A549 (cell line): Measurements from ENCODE around the gene USP38. TPM values are rescaled to one million over a fixed set of nuclear protein-coding genes. Genes with fewer than 3 reads are reported as not detected.
A peak's percentile ranks its signal among the peaks of the same experiment; 100 is the strongest.
"Not testable (repeated sequence)": the region's sequence is repeated elsewhere in the genome, so short reads cannot be mapped to it uniquely, and the experiment has no call there.

Experiments used
- ATAC-seq, 2 experiments: fragments of 200-7000 bp in 1 of 2; fragments of >200 bp in 1 of 2; cut with Nextera tagmentation in 1 of 2; cut with Tn5 transposase in 1 of 2; 3 replicates each; pipeline versions ENCODE4 v1.8.0 to v1.9.1; 2018 to 2020; ENCODE audit warnings: mild to moderate bottlenecking in 1 of 2, moderate library complexity in 1 of 2
- CTCF ChIA-PET: fragments of 300-600 bp; sonication (Branson Sonifier 250); formaldehyde crosslinking; extraction: SDS; loops from one replicate; lab custom pipeline; 2021; ENCODE audit warnings: antibody characterized with exemption, inconsistent platforms; lab: Yijun Ruan, JAX
- POLR2A ChIA-PET: fragments of 350-600 bp; formaldehyde crosslinking; extraction: SDS; loops from one replicate; lab custom pipeline; 2021; ENCODE audit warnings: antibody characterized with exemption, inconsistent platforms; lab: Yijun Ruan, JAX
- DNase-seq, 2 experiments: peaks; one replicate each; pipeline versions ENCODE4 v3.0.0 to v3.0.0-alpha.2; 2011 to 2016; ENCODE audit warnings: low read depth in 1 of 2, low spot score in 1 of 2
- FAIRE-seq: peaks from 2 replicates; lab custom pipeline; 2011; peaks lifted over from hg19 to GRCh38; lab: Jason Lieb, UNC
- H3K27ac ChIP-seq, 2 experiments: fragments of >200 bp; sonication (Bioruptor Twin); formaldehyde crosslinking; 3 replicates each; pipeline ENCODE4 v1.5.1; 2016 to 2017
- H3K4me1 ChIP-seq: fragments of >200 bp; sonication (Bioruptor Twin); formaldehyde crosslinking; 3 replicates; pipeline ENCODE4 v1.6.1; 2016
- H3K4me2 ChIP-seq: fragments of >200 bp; sonication (Bioruptor Twin); formaldehyde crosslinking; 3 replicates; pipeline ENCODE4 v1.6.1; 2016
- H3K4me3 ChIP-seq: fragments of >200 bp; sonication (Bioruptor Twin); formaldehyde crosslinking; 3 replicates; pipeline ENCODE4 v1.5.1; 2016
- H3K9me3 ChIP-seq: fragments of >200 bp; sonication (Bioruptor Twin); formaldehyde crosslinking; 3 replicates; pipeline ENCODE4 v1.6.1; 2016
- CHD2 ChIP-seq: fragments of 150-350 bp; IDR thresholded peaks from 2 replicates; pipeline ENCODE4 v1.6.1; 2014; ENCODE audit warnings: low read length; ENCODE audit not compliant: partially characterized antibody
- CHD4 ChIP-seq: fragments of 200-600 bp; sonication (generic); IDR thresholded peaks from 2 replicates; pipeline ENCODE4 v1.6.1; 2016; ENCODE audit warnings: antibody characterized with exemption, mild to moderate bottlenecking, borderline replicate concordance
- EHF ChIP-seq: fragments of 250-450 bp; sonication (Bioruptor Pico); IDR thresholded peaks from 2 replicates; pipeline ENCODE4 v1.5.0; 2020; ENCODE audit warnings: mild to moderate bottlenecking
- EHMT2 ChIP-seq: fragments of 200-600 bp; sonication (generic); IDR thresholded peaks from 2 replicates; pipeline ENCODE4 v1.6.1; 2016; ENCODE audit warnings: antibody characterized with exemption, low read depth, mild to moderate bottlenecking, moderate library complexity
- FOXS1 ChIP-seq: fragments of 250-450 bp; sonication (Bioruptor Pico); IDR thresholded peaks from 2 replicates; pipeline ENCODE4 v1.5.0; 2020; ENCODE audit warnings: mild to moderate bottlenecking, moderate library complexity
- HOXA7 ChIP-seq: fragments of 250-450 bp; sonication (Bioruptor Pico); IDR thresholded peaks from 2 replicates; pipeline ENCODE4 v1.5.0; 2020; ENCODE audit warnings: mild to moderate bottlenecking, moderate library complexity
- JUN ChIP-seq, 2 experiments: fragments of >200 bp; sonication (Bioruptor Twin); formaldehyde crosslinking; IDR thresholded peaks; 2 replicates in 1 of 2; 3 replicates in 1 of 2; pipeline ENCODE4 v1.6.1; 2016 to 2017
- KDM1A ChIP-seq: fragments of 200-600 bp; sonication (generic); IDR thresholded peaks from 2 replicates; pipeline ENCODE4 v1.6.1; 2016; ENCODE audit warnings: low read depth, mild to moderate bottlenecking
- KDM5A ChIP-seq: fragments of 200-600 bp; sonication (generic); IDR thresholded peaks from 2 replicates; pipeline ENCODE4 v1.6.1; 2016; ENCODE audit warnings: antibody characterized with exemption, mild to moderate bottlenecking
- MAFK ChIP-seq: fragments of 450-650 bp; IDR thresholded peaks from 2 replicates; pipeline ENCODE4 v1.6.1; 2014; ENCODE audit not compliant: partially characterized antibody
- MAZ ChIP-seq: fragments of 150-350 bp; IDR thresholded peaks from 2 replicates; pipeline ENCODE4 v1.6.1; 2014; ENCODE audit warnings: antibody characterized with exemption, low read depth, low read length, borderline replicate concordance
- POLR2A ChIP-seq: IDR thresholded peaks from 2 replicates; pipeline ENCODE4 v1.6.1; 2012; ENCODE audit warnings: mild to moderate bottlenecking, low read length
- RNF2 ChIP-seq: fragments of 200-600 bp; sonication (generic); IDR thresholded peaks from 2 replicates; pipeline ENCODE4 v1.6.1; 2016; ENCODE audit warnings: low read depth, mild to moderate bottlenecking, antibody characterized with exemption, moderate library complexity, borderline replicate concordance
- TP53 ChIP-seq: fragments of 250-450 bp; sonication (Bioruptor Pico); IDR thresholded peaks from 2 replicates; pipeline ENCODE4 v1.5.0; 2021; ENCODE audit warnings: mild to moderate bottlenecking, moderate library complexity
- ZFP36 ChIP-seq: fragments of 450-650 bp; IDR thresholded peaks from 2 replicates; pipeline ENCODE4 v1.6.1; 2014; ENCODE audit warnings: borderline replicate concordance; ENCODE audit not compliant: partially characterized antibody
- ZNF302 ChIP-seq: fragments of 250-450 bp; sonication (Bioruptor Pico); IDR thresholded peaks from 2 replicates; pipeline ENCODE4 v1.9.0; 2021; ENCODE audit warnings: inconsistent platforms, mild to moderate bottlenecking, moderate library complexity
- WGBS: methylation state at CpG from one replicate; pipeline ENCODE4 v1.1.6; 2017; ENCODE audit errors: missing lambda C conversion rate; 5-methylcytosine and 5-hydroxymethylcytosine counted together
- polyA plus RNA-seq, 4 experiments: library from polyadenylated mRNA; depleted of rRNA in 3 of 4; stranded (reverse); fragments of >200 nt; fragmentation: RNase III in 1 of 4; extraction: RNeasy Plus Mini Kit Qiagen cat#74134 plus additional on column Dnase treatment in 1 of 4; gene quantifications; 2 replicates in 3 of 4; 3 replicates in 1 of 4; pipeline ENCODE4 v1.2.3, GENCODE V29; 2011 to 2017
- TF ChIP-seq, protein P1 (sequence below): fragments of 250-450 bp; sonication (Bioruptor Pico); IDR thresholded peaks from 2 replicates; pipeline ENCODE4 v1.5.0; 2020; ENCODE audit warnings: low read depth, mild to moderate bottlenecking, moderate library complexity
- TF ChIP-seq, protein P2 (sequence below): fragments of 150-350 bp; IDR thresholded peaks from 2 replicates; pipeline ENCODE4 v1.6.1; 2014; ENCODE audit warnings: low read depth, mild to moderate bottlenecking, low read length

Gene USP38
- polyA plus RNA-seq, 2 of the 4 experiments (the other 2 are of a cell fraction): 5.6 to 10.9 TPM

DNA sequence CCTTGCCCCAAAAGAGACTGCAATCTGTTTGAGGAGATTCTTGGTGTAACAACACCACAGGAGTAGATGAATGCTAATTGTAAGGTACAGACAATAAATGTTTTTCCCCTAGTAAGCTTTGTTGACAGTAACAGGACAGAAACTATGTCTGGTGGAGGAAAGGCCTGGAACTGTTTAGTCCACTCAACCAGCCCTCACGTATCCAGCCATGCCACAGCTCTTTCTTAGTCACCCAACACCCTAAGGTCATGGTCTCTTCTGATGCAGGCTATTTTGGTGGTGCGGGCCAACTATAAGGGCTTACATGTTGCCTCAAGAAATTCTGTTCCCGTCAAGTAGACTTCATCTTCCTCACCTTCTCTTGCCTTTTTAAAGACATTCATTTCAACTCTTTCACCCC lies 76.0 kb downstream of the USP38 start:
- WGBS: 56% methylated on average over 3 of the region's 3 CpGs
- POLR2A ChIA-PET: no interaction called here
- no peak for DNase-seq
- ATAC-seq: no peak
- no peaks in the 10 kb centered on the region for H3K4me1 ChIP-seq
- no peak for FAIRE-seq
- no peak overlapping the region for H3K4me3 ChIP-seq
- TF ChIP-seq ZNF302 (CRISPR knock-in tag): no peak
- TF ChIP-seq KDM5A: no peak
- no peak for TF ChIP-seq EHMT2
- no peak for TF ChIP-seq MAZ
- TF ChIP-seq, protein P1, sequence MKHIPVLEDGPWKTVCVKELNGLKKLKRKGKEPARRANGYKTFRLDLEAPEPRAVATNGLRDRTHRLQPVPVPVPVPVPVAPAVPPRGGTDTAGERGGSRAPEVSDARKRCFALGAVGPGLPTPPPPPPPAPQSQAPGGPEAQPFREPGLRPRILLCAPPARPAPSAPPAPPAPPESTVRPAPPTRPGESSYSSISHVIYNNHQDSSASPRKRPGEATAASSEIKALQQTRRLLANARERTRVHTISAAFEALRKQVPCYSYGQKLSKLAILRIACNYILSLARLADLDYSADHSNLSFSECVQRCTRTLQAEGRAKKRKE (CRISPR knock-in tag): no peak
- TF ChIP-seq CHD4: no peak
- TF ChIP-seq, all 56 proteins: peak for 0
- H3K4me2 ChIP-seq: no peak overlapping the region
- H3K9me3 ChIP-seq: no peaks in the 10 kb centered on the region
- CTCF ChIA-PET: interaction anchor here (0.6 to 1.3 kb wide), 2 partner anchors 10 to 1758 kb away, joined by 3 to 4 read pairs; no protein-coding TSS in a partner anchor
- H3K27ac ChIP-seq: no peak overlapping the region

DNA sequence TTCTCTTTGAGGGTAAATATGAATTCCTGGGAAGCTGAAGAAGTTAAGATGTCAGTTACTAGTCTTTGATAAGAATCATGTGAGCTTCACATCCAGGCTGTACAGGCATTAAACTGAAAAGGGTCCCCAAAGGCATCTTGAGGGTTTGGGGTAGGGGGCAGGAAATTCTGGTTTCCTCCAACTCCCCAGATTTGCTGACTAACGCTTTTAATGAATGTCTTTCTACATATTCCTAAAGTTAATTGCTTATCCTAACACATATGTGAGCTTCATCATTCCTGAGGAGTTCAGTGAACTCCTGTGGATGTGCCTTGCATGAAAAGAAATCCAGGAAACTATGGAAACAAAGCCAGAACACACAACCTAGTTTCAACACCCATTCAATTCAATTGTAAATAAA lies 78.1 kb downstream of the USP38 start:
- 17% methylated on average over 1 of the region's 1 CpG for WGBS
- POLR2A ChIA-PET: no interaction called here
- Histone ChIP-seq H3K27ac (no peak overlapping the region), H3K4me3 (no peak overlapping the region), H3K9me3 (no peaks in the 10 kb centered on the region; the same call in 2 of the 3 replicates), H3K4me1 (no peaks in the 10 kb centered on the region), H3K4me2 (no peak overlapping the region)
- DNase-seq (no peak), ATAC-seq (no peak), FAIRE-seq (no peak)
- TF ChIP-seq MAFK: peak; percentile 65
- no peak for TF ChIP-seq HOXA7 (CRISPR knock-in tag)
- TF ChIP-seq CHD2: no peak
- CTCF ChIA-PET: no interaction called here

DNA sequence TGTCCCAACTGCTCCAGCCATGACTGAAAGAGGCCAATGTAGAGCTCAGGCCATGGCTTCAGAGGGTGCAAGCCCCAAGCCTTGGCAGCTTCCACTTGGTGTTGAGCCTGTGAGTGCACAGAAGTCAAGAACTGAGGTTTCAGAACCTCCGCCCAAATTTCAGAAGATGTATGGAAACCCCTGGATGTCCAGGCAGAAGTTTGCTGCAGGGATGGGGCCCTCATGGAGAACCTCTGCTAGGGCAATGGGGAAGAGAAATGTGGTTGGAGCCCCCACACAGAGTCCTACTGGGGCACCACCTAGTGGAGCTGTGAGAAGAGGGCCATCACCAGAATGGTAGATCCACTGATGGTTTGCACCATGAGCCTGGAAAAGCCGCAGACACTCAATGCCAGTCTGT lies 83.0 kb downstream of the USP38 start:
- H3K9me3 ChIP-seq, CTCF ChIA-PET, FAIRE-seq, POLR2A ChIA-PET, ATAC-seq, DNase-seq, H3K4me2 ChIP-seq, H3K4me1 ChIP-seq, H3K27ac ChIP-seq, H3K4me3 ChIP-seq: not testable (repeated sequence)
- WGBS: 83% methylated on average over 2 of the region's 2 CpGs

DNA sequence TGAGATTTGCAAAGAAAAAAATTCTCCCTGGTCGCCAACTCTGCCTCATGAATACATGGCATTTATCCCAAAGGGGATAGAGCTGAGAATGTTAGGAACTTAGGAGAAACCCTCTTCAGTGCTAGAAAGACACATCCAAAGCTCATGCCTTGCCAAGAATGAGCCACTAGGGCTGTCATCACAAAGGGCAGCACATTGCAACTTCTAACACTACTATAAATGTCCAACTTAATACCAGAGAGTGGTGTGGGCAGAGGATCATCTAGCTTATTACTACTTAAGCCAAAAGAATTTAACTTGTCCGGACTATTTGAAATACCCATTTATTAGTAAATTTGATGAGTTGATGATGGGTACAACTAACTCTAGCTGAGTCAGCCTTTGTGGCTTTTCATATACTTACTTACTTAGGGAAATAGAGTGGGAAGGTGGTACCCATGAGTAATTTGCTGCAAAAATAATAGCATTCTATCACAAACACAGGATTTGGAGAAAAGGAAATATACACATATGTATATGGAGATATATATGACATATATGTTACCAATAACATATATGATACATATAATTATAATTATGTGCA lies 85.6 kb downstream of the USP38 start:
- no peak for ATAC-seq

More for the DNA sequence above, 85.6 kb downstream of the USP38 start:
- no peak for DNase-seq
- CTCF ChIA-PET: no interaction called here
- no peak for TF ChIP-seq RNF2
- TF ChIP-seq KDM1A: no peak
- TF ChIP-seq JUN (IDR thresholded peaks at IDR 0.05): no peak
- no peak for TF ChIP-seq CHD4
- no peak for TF ChIP-seq EHF (CRISPR knock-in tag)
- no peak for TF ChIP-seq FOXS1 (CRISPR knock-in tag)
- no peak for TF ChIP-seq ZFP36
- no peak for TF ChIP-seq TP53
- TF ChIP-seq, protein P2, sequence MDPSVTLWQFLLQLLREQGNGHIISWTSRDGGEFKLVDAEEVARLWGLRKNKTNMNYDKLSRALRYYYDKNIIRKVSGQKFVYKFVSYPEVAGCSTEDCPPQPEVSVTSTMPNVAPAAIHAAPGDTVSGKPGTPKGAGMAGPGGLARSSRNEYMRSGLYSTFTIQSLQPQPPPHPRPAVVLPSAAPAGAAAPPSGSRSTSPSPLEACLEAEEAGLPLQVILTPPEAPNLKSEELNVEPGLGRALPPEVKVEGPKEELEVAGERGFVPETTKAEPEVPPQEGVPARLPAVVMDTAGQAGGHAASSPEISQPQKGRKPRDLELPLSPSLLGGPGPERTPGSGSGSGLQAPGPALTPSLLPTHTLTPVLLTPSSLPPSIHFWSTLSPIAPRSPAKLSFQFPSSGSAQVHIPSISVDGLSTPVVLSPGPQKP: no peak
- no peak for TF ChIP-seq POLR2A
- Histone ChIP-seq H3K9me3 (no peaks in the 10 kb centered on the region; the same call in 2 of the 3 replicates), H3K4me2 (no peak overlapping the region), H3K27ac (no peak overlapping the region), H3K4me1 (no peaks in the 10 kb centered on the region), H3K4me3 (no peak overlapping the region)
- FAIRE-seq: no peak
- WGBS: 65% methylated on average over 2 of the region's 2 CpGs
- POLR2A ChIA-PET: no interaction called here

Other genes with a start within 250 kb of the USP38 start
- 3.6 and 3.8 TPM in 2 replicates for gene GAB1, start 152.0 kb downstream of the USP38 start, polyA plus RNA-seq (2011; rRNA removed)
- gene GAB1, start 152.0 kb downstream of the USP38 start, polyA plus RNA-seq (2017; fragmentation: RNase III; extraction: RNeasy Plus Mini Kit Qiagen cat#74134 plus additional on column Dnase treatment): 2.0 to 2.5 TPM (median 2.3 TPM) in 3 replicates